ENCODE data around the gene LRRC17.

The LRRC17 gene

GRCh38 chr7:102988631-102989560, 76.1 kb downstream of the LRRC17 start:
- H3K27ac ChIP-seq (ENCODE audit: low read length): no peak overlapping the region
- no peak overlapping the region for H3K4me3 ChIP-seq (ENCODE audit: low read length)
- no peaks in the 10 kb centered on the region for H3K27me3 ChIP-seq (ENCODE audit: control insufficient read depth, insufficient read depth, low read length)
- no peaks in the 10 kb centered on the region for H3K36me3 ChIP-seq (ENCODE audit: control insufficient read depth, insufficient read depth, low read length)
- no peaks in the 10 kb centered on the region for H3K9me3 ChIP-seq (ENCODE audit: control insufficient read depth, insufficient read depth, low read length)
- WGBS (ENCODE audit: insufficient coverage, insufficient read length): no CpG with 5 or more reads among the region's 6 CpGs
- H3K4me1 ChIP-seq (ENCODE audit: control insufficient read depth, insufficient read depth, low read length): no peaks in the 10 kb centered on the region
- DNase-seq (ENCODE audit: low read depth, low spot score): no peak

- Histone ChIP-seq H3K27ac (ENCODE audit: low read length) (no peak overlapping the region), H3K36me3 (ENCODE audit: control insufficient read depth, insufficient read depth, low read length) (no peaks in the 10 kb centered on the region), H3K27me3 (ENCODE audit: control insufficient read depth, insufficient read depth, low read length) (no peaks in the 10 kb centered on the region), H3K4me3 (ENCODE audit: low read length) (no peak overlapping the region), H3K9me3 (ENCODE audit: control insufficient read depth, insufficient read depth, low read length) (no peaks in the 10 kb centered on the region), H3K4me1 (ENCODE audit: control insufficient read depth, insufficient read depth, low read length) (no peaks in the 10 kb centered on the region)
- no CpG with 5 or more reads among the region's 2 CpGs for WGBS (ENCODE audit: insufficient coverage, insufficient read length)
- DNase-seq (ENCODE audit: low read depth, low spot score): no peak
Observed at GRCh38 chr7:102990642-102991041, 77.8 kb downstream of the LRRC17 start.

- Histone ChIP-seq H3K4me3 (ENCODE audit: low read length) (no peak overlapping the region), H3K36me3 (ENCODE audit: control insufficient read depth, insufficient read depth, low read length) (no peaks in the 10 kb centered on the region), H3K27ac (ENCODE audit: low read length) (no peak overlapping the region), H3K9me3 (ENCODE audit: control insufficient read depth, insufficient read depth, low read length) (no peaks in the 10 kb centered on the region), H3K4me1 (ENCODE audit: control insufficient read depth, insufficient read depth, low read length) (no peaks in the 10 kb centered on the region), H3K27me3 (ENCODE audit: control insufficient read depth, insufficient read depth, low read length) (no peaks in the 10 kb centered on the region)
- DNase-seq (ENCODE audit: low read depth, low spot score): no peak
Observed at GRCh38 chr7:102991077-102991539, 78.3 kb downstream of the LRRC17 start.

- Histone ChIP-seq H3K27ac (ENCODE audit: low read length) (no peak overlapping the region), H3K9me3 (ENCODE audit: control insufficient read depth, insufficient read depth, low read length) (no peaks in the 10 kb centered on the region), H3K4me1 (ENCODE audit: control insufficient read depth, insufficient read depth, low read length) (no peaks in the 10 kb centered on the region), H3K36me3 (ENCODE audit: control insufficient read depth, insufficient read depth, low read length) (no peaks in the 10 kb centered on the region), H3K4me3 (ENCODE audit: low read length) (no peak overlapping the region), H3K27me3 (ENCODE audit: control insufficient read depth, insufficient read depth, low read length) (no peaks in the 10 kb centered on the region)
- DNase-seq (ENCODE audit: low read depth, low spot score): no peak
- no CpG with 5 or more reads among the region's 2 CpGs for WGBS (ENCODE audit: insufficient coverage, insufficient read length)
Observed at GRCh38 chr7:102991540-102992214, 78.9 kb downstream of the LRRC17 start.

GRCh38 chr7:102992509-102992937, 79.7 kb downstream of the LRRC17 start:
- no peak overlapping the region for H3K4me3 ChIP-seq (ENCODE audit: low read length)
- H3K36me3 ChIP-seq (ENCODE audit: control insufficient read depth, insufficient read depth, low read length): no peaks in the 10 kb centered on the region
- no peaks in the 10 kb centered on the region for H3K27me3 ChIP-seq (ENCODE audit: control insufficient read depth, insufficient read depth, low read length)
- DNase-seq (ENCODE audit: low read depth, low spot score): no peak
- H3K27ac ChIP-seq (ENCODE audit: low read length): no peak overlapping the region
- no peaks in the 10 kb centered on the region for H3K4me1 ChIP-seq (ENCODE audit: control insufficient read depth, insufficient read depth, low read length)
- H3K9me3 ChIP-seq (ENCODE audit: control insufficient read depth, insufficient read depth, low read length): no peaks in the 10 kb centered on the region
- no CpG with 5 or more reads among the region's 5 CpGs for WGBS (ENCODE audit: insufficient coverage, insufficient read length)

- WGBS (ENCODE audit: insufficient coverage, insufficient read length): no CpG with 5 or more reads among the region's 2 CpGs
- Histone ChIP-seq H3K36me3 (ENCODE audit: control insufficient read depth, insufficient read depth, low read length) (no peaks in the 10 kb centered on the region), H3K27me3 (ENCODE audit: control insufficient read depth, insufficient read depth, low read length) (no peaks in the 10 kb centered on the region), H3K4me3 (ENCODE audit: low read length) (no peak overlapping the region), H3K27ac (ENCODE audit: low read length) (no peak overlapping the region), H3K4me1 (ENCODE audit: control insufficient read depth, insufficient read depth, low read length) (no peaks in the 10 kb centered on the region), H3K9me3 (ENCODE audit: control insufficient read depth, insufficient read depth, low read length) (no peaks in the 10 kb centered on the region)
- DNase-seq (ENCODE audit: low read depth, low spot score): no peak
Observed at GRCh38 chr7:102992938-102993717, 80.3 kb downstream of the LRRC17 start.

GRCh38 chr7:102993718-102994029, 80.9 kb downstream of the LRRC17 start:
- no CpG with 5 or more reads among the region's 1 CpG for WGBS (ENCODE audit: insufficient coverage, insufficient read length)
- no peaks in the 10 kb centered on the region for H3K36me3 ChIP-seq (ENCODE audit: control insufficient read depth, insufficient read depth, low read length)
- no peaks in the 10 kb centered on the region for H3K9me3 ChIP-seq (ENCODE audit: control insufficient read depth, insufficient read depth, low read length)
- no peak overlapping the region for H3K27ac ChIP-seq (ENCODE audit: low read length)
- no peak for DNase-seq (ENCODE audit: low read depth, low spot score)
- no peaks in the 10 kb centered on the region for H3K27me3 ChIP-seq (ENCODE audit: control insufficient read depth, insufficient read depth, low read length)
- no peak overlapping the region for H3K4me3 ChIP-seq (ENCODE audit: low read length)
- no peaks in the 10 kb centered on the region for H3K4me1 ChIP-seq (ENCODE audit: control insufficient read depth, insufficient read depth, low read length)

GRCh38 chr7:102994567-102994966, 81.8 kb downstream of the LRRC17 start:
- no CpG with 5 or more reads among the region's 3 CpGs for WGBS (ENCODE audit: insufficient coverage, insufficient read length)
- DNase-seq (ENCODE audit: low read depth, low spot score): no peak

More at GRCh38 chr7:102994567-102994966, 81.8 kb downstream of the LRRC17 start:
- no peaks in the 10 kb centered on the region for H3K36me3 ChIP-seq (ENCODE audit: control insufficient read depth, insufficient read depth, low read length)
- H3K27ac ChIP-seq (ENCODE audit: low read length): no peak overlapping the region
- H3K9me3 ChIP-seq (ENCODE audit: control insufficient read depth, insufficient read depth, low read length): no peaks in the 10 kb centered on the region
- H3K4me3 ChIP-seq (ENCODE audit: low read length): no peak overlapping the region
- no peaks in the 10 kb centered on the region for H3K4me1 ChIP-seq (ENCODE audit: control insufficient read depth, insufficient read depth, low read length)
- no peaks in the 10 kb centered on the region for H3K27me3 ChIP-seq (ENCODE audit: control insufficient read depth, insufficient read depth, low read length)
